ENCODE measurements around the gene SCGB2A2.

DNA sequence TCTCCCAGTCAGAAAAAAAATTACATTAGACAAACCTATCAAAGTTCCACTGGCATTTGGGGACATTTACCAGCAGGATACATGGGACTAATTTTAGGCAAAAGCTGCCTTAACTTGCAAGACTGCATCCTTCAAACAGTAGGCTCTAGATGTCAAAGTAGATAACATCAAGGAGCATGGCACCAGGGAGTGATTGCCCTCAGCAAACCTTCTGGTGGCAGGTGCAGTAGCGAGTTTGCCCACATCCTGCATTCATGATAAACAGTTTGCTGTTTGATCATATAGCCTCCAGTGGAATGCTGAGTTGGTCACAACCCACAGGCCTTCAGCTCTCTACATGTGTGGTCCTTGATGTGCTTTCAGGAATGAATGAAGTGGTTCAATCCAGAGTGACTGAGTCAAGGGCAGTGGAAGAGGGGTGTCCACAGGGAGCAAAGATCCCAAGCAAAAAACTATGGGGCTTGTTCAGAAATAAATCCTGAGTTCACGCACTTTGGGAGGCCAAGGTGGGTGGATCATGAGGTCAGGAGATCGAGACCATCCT, 15.9 kb upstream of the SCGB2A2 start:
- TF ChIP-seq, protein P1, sequence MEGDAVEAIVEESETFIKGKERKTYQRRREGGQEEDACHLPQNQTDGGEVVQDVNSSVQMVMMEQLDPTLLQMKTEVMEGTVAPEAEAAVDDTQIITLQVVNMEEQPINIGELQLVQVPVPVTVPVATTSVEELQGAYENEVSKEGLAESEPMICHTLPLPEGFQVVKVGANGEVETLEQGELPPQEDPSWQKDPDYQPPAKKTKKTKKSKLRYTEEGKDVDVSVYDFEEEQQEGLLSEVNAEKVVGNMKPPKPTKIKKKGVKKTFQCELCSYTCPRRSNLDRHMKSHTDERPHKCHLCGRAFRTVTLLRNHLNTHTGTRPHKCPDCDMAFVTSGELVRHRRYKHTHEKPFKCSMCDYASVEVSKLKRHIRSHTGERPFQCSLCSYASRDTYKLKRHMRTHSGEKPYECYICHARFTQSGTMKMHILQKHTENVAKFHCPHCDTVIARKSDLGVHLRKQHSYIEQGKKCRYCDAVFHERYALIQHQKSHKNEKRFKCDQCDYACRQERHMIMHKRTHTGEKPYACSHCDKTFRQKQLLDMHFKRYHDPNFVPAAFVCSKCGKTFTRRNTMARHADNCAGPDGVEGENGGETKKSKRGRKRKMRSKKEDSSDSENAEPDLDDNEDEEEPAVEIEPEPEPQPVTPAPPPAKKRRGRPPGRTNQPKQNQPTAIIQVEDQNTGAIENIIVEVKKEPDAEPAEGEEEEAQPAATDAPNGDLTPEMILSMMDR (IDR thresholded peaks at IDR 0.05): no peak
- TF ChIP-seq EMX1 (CRISPR knock-in tag; IDR thresholded peaks at IDR 0.05): no peak
- TF ChIP-seq, protein P2, sequence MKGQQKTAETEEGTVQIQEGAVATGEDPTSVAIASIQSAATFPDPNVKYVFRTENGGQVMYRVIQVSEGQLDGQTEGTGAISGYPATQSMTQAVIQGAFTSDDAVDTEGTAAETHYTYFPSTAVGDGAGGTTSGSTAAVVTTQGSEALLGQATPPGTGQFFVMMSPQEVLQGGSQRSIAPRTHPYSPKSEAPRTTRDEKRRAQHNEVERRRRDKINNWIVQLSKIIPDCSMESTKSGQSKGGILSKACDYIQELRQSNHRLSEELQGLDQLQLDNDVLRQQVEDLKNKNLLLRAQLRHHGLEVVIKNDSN (CRISPR knock-in tag; IDR thresholded peaks at IDR 0.05): no peak
- TF ChIP-seq, protein P3, sequence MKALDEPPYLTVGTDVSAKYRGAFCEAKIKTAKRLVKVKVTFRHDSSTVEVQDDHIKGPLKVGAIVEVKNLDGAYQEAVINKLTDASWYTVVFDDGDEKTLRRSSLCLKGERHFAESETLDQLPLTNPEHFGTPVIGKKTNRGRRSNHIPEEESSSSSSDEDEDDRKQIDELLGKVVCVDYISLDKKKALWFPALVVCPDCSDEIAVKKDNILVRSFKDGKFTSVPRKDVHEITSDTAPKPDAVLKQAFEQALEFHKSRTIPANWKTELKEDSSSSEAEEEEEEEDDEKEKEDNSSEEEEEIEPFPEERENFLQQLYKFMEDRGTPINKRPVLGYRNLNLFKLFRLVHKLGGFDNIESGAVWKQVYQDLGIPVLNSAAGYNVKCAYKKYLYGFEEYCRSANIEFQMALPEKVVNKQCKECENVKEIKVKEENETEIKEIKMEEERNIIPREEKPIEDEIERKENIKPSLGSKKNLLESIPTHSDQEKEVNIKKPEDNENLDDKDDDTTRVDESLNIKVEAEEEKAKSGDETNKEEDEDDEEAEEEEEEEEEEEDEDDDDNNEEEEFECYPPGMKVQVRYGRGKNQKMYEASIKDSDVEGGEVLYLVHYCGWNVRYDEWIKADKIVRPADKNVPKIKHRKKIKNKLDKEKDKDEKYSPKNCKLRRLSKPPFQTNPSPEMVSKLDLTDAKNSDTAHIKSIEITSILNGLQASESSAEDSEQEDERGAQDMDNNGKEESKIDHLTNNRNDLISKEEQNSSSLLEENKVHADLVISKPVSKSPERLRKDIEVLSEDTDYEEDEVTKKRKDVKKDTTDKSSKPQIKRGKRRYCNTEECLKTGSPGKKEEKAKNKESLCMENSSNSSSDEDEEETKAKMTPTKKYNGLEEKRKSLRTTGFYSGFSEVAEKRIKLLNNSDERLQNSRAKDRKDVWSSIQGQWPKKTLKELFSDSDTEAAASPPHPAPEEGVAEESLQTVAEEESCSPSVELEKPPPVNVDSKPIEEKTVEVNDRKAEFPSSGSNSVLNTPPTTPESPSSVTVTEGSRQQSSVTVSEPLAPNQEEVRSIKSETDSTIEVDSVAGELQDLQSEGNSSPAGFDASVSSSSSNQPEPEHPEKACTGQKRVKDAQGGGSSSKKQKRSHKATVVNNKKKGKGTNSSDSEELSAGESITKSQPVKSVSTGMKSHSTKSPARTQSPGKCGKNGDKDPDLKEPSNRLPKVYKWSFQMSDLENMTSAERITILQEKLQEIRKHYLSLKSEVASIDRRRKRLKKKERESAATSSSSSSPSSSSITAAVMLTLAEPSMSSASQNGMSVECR (CRISPR knock-in tag; IDR thresholded peaks at IDR 0.05; ENCODE audit: borderline replicate concordance): no peak
- no peak for TF ChIP-seq NFE2L1 (CRISPR knock-in tag; IDR thresholded peaks at IDR 0.05)
- TF ChIP-seq, protein P4, sequence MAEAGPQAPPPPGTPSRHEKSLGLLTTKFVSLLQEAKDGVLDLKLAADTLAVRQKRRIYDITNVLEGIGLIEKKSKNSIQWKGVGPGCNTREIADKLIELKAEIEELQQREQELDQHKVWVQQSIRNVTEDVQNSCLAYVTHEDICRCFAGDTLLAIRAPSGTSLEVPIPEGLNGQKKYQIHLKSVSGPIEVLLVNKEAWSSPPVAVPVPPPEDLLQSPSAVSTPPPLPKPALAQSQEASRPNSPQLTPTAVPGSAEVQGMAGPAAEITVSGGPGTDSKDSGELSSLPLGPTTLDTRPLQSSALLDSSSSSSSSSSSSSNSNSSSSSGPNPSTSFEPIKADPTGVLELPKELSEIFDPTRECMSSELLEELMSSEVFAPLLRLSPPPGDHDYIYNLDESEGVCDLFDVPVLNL (CRISPR knock-in tag; IDR thresholded peaks at IDR 0.05; ENCODE audit: borderline replicate concordance, low read depth): no peak

All from WTC11 (cell line).